HCT116 (cell line): ENCODE measurements around the gene TRIM56. TPM values are rescaled to one million over a fixed set of nuclear protein-coding genes. Genes with fewer than 3 reads are reported as not detected.

Experiments
- ATAC-seq: fragments of 200-7000 bp; cut with Tn5 transposase; 2 replicates; pipeline ENCODE4 v1.9.1; 2020; ENCODE audit warnings: mild to moderate bottlenecking, moderate library complexity
- BruUV-seq: library from RNA; stranded (reverse); fragments of 400-500 nt; replicated peaks from 2 replicates; lab custom pipeline; 2021; lab: Mats Ljungman, UMichigan
- CTCF ChIA-PET: fragments of 300-600 bp; sonication (Branson Sonifier 250); formaldehyde crosslinking; loops from one replicate; lab custom pipeline; 2021; ENCODE audit warnings: antibody characterized with exemption; lab: Charles Lee
- POLR2A ChIA-PET: fragments of 300-600, 350-600 bp; sonication (Branson Sonifier 250); formaldehyde crosslinking; loops from one replicate; lab custom pipeline; 2021; ENCODE audit warnings: antibody characterized with exemption; lab: Charles Lee
- RAD21 ChIA-PET, 2 experiments: fragments of 300-600 bp; sonication (Branson Sonifier 250); formaldehyde crosslinking; loops; one replicate each; lab custom pipeline; 2023; ENCODE audit warnings: low total read pairs in 2 of 2; ENCODE audit not compliant: uncharacterized antibody in 2 of 2, unreplicated experiment in 2 of 2, low non-redundant PET in 1 of 2; lab: Charles Lee
- DNase-seq: peaks from one replicate; pipeline ENCODE4 v3.0.0-alpha.2; 2010; ENCODE audit warnings: low read depth, low spot score
- H2AFZ ChIP-seq: fragments of 200-600 bp; shearing (Covaris generic), sonication (generic); 2 replicates; pipeline ENCODE4 v1.6.1; 2017; ENCODE audit warnings: low read depth, mixed run types, mixed read lengths, antibody characterized with exemption, low read length; ENCODE audit not compliant: poor library complexity, severe bottlenecking
- H3K27ac ChIP-seq: 2 replicates; pipeline ENCODE4 v1.5.1; 2012; ENCODE audit warnings: low read depth, low read length
- H3K27me3 ChIP-seq: fragments of 200-600 bp; sonication (generic); 2 replicates; pipeline ENCODE4 v1.6.1; 2016; ENCODE audit warnings: mixed run types, low read length, mixed read lengths; ENCODE audit not compliant: insufficient read depth
- H3K36me3 ChIP-seq, 2 experiments: fragments of 200-500 bp in 1 of 2; fragments of 200-600 bp in 1 of 2; sonication (Bioruptor generic) in 1 of 2; sonication (generic) in 1 of 2; 2 replicates each; pipeline versions ENCODE4 v1.5.1 to v1.6.1; 2014 to 2016; ENCODE audit warnings: low read length in 2 of 2, inconsistent platforms in 1 of 2, mixed read lengths in 1 of 2, mixed run types in 1 of 2; ENCODE audit not compliant: insufficient read depth in 2 of 2, control insufficient read depth in 1 of 2
- H3K4me1 ChIP-seq, 2 experiments: fragments of 200-600 bp in 1 of 2; sonication (generic) in 1 of 2; 2 replicates each; pipeline versions ENCODE4 v1.5.1 to v1.6.1; 2012 to 2017; ENCODE audit warnings: low read length in 2 of 2, inconsistent platforms in 1 of 2, mild to moderate bottlenecking in 1 of 2, mixed read lengths in 1 of 2, mixed run types in 1 of 2, moderate library complexity in 1 of 2; ENCODE audit not compliant: insufficient read depth in 2 of 2, control insufficient read depth in 1 of 2
- H3K4me2 ChIP-seq: fragments of 200-600 bp; sonication (generic); 2 replicates; pipeline ENCODE4 v1.6.1; 2017; ENCODE audit warnings: mixed run types, low read length, mixed read lengths
- H3K4me3 ChIP-seq, 2 experiments: fragments of 200-600 bp in 1 of 2; sonication (generic) in 1 of 2; replicated peaks in 1 of 2; 2 replicates each; pipeline ENCODE4 v1.5.1; 2011 to 2016; ENCODE audit warnings: low read length in 2 of 2, control low read depth in 1 of 2, low read depth in 1 of 2, mild to moderate bottlenecking in 1 of 2, mixed read lengths in 1 of 2, mixed run types in 1 of 2
- H3K79me2 ChIP-seq: fragments of 200-600 bp; sonication (generic); 2 replicates; pipeline ENCODE4 v1.6.1; 2017; ENCODE audit warnings: mild to moderate bottlenecking, mixed run types, low read length, moderate library complexity, mixed read lengths; ENCODE audit not compliant: insufficient read depth
- H3K9ac ChIP-seq: fragments of 200-600 bp; sonication (generic); 2 replicates; pipeline ENCODE4 v1.6.1; 2016; ENCODE audit warnings: low read length, mixed read lengths
- H3K9me2 ChIP-seq: fragments of 200-600 bp; sonication (generic), shearing (Covaris generic); 2 replicates; pipeline ENCODE4 v1.6.1; 2017; ENCODE audit warnings: mixed run types, mild to moderate bottlenecking, moderate library complexity; ENCODE audit not compliant: insufficient read depth
- H3K9me3 ChIP-seq, 2 experiments: fragments of 200-500 bp in 1 of 2; fragments of 200-600 bp in 1 of 2; sonication (Bioruptor generic) in 1 of 2; sonication (generic) in 1 of 2; 2 replicates each; pipeline ENCODE4 v1.6.1; 2014 to 2017; ENCODE audit warnings: low read length in 2 of 2, mixed read lengths in 2 of 2, inconsistent platforms in 1 of 2, low read depth in 1 of 2, mild to moderate bottlenecking in 1 of 2, mixed run types in 1 of 2, moderate library complexity in 1 of 2; ENCODE audit not compliant: control insufficient read depth in 1 of 2, insufficient read depth in 1 of 2
- H4K20me1 ChIP-seq: fragments of 200-600 bp; sonication (generic), shearing (Covaris generic); 2 replicates; pipeline ENCODE4 v1.6.1; 2017; ENCODE audit warnings: mixed run types, mild to moderate bottlenecking, moderate library complexity; ENCODE audit not compliant: insufficient read depth
- ATF3 ChIP-seq: IDR thresholded peaks from 2 replicates; pipeline ENCODE4 v1.6.1; 2012
- CEBPB ChIP-seq: IDR thresholded peaks from 2 replicates; pipeline ENCODE4 v1.6.1; 2012; ENCODE audit warnings: low read depth
- EGR1 ChIP-seq: IDR thresholded peaks from 2 replicates; pipeline ENCODE4 v1.6.1; 2012; ENCODE audit warnings: low read depth
- ELF1 ChIP-seq: IDR thresholded peaks from 2 replicates; pipeline ENCODE4 v1.6.1; 2012; ENCODE audit warnings: low read depth, borderline replicate concordance
- FOSL1 ChIP-seq: IDR thresholded peaks from 2 replicates; pipeline ENCODE4 v1.6.1; 2012; ENCODE audit warnings: low read depth
- POLR2AphosphoS5 ChIP-seq: IDR thresholded peaks from 2 replicates; pipeline ENCODE4 v1.6.1; 2011; ENCODE audit warnings: mild to moderate bottlenecking, low read depth, low read length, moderate library complexity
- RAD21 ChIP-seq: IDR thresholded peaks from 2 replicates; pipeline ENCODE4 v1.6.1; 2012; ENCODE audit warnings: low read depth, mild to moderate bottlenecking
- SRF ChIP-seq: IDR thresholded peaks from 2 replicates; pipeline ENCODE4 v1.6.1; 2012; ENCODE audit warnings: low read depth
- TCF7L2 ChIP-seq: IDR thresholded peaks from 2 replicates; pipeline ENCODE4 v1.7.0; 2011; ENCODE audit warnings: borderline replicate concordance, inconsistent platforms; ENCODE audit not compliant: insufficient read depth, insufficient read length; ENCODE audit errors: extremely low read depth
- YY1 ChIP-seq: IDR thresholded peaks from 2 replicates; pipeline ENCODE4 v1.6.1; 2011; ENCODE audit warnings: low read length, low read depth, moderate library complexity, mild to moderate bottlenecking; ENCODE audit not compliant: insufficient replicate concordance; ENCODE audit errors: extremely low read depth
- intact Hi-C: fragments of 100-400 bp; cut with micrococcal nuclease; formaldehyde crosslinking; loops from 2 replicates; pipeline ENCODE4 v1.10.0; 2022
- total RNA-seq: library from RNA; stranded (reverse); gene quantifications from one replicate; pipeline ENCODE4 v1.2.1, GENCODE V29; 2021; ENCODE audit not compliant: unreplicated experiment
- TF ChIP-seq, protein P1 (sequence below): IDR thresholded peaks from 2 replicates; pipeline ENCODE4 v1.6.1; 2011; ENCODE audit warnings: mild to moderate bottlenecking, low read length, moderate library complexity; ENCODE audit not compliant: insufficient replicate concordance; ENCODE audit errors: extremely low read depth
- TF ChIP-seq, protein P2 (sequence below): IDR thresholded peaks from 2 replicates; pipeline ENCODE4 v1.6.1; 2012; ENCODE audit warnings: low read depth

The TRIM56 gene
- total RNA-seq, 1 experiment from 2014 or later, result 25.9 TPM

GRCh38 chr7:101113836-101114235 lies 28.6 kb downstream of the TRIM56 start:
- Histone ChIP-seq H3K4me2 (no peak overlapping the region), H4K20me1 (no peaks in the 10 kb centered on the region), H2AFZ (no peak overlapping the region), H3K9ac (no peak overlapping the region), H3K4me3 (no peak overlapping the region)
- BruUV-seq, result no TSS peak
- RAD21 ChIA-PET, result no interaction called here
- no peak for ATAC-seq
- TF ChIP-seq, protein P1, sequence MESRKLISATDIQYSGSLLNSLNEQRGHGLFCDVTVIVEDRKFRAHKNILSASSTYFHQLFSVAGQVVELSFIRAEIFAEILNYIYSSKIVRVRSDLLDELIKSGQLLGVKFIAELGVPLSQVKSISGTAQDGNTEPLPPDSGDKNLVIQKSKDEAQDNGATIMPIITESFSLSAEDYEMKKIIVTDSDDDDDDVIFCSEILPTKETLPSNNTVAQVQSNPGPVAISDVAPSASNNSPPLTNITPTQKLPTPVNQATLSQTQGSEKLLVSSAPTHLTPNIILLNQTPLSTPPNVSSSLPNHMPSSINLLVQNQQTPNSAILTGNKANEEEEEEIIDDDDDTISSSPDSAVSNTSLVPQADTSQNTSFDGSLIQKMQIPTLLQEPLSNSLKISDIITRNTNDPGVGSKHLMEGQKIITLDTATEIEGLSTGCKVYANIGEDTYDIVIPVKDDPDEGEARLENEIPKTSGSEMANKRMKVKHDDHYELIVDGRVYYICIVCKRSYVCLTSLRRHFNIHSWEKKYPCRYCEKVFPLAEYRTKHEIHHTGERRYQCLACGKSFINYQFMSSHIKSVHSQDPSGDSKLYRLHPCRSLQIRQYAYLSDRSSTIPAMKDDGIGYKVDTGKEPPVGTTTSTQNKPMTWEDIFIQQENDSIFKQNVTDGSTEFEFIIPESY, result no peak
- TF ChIP-seq ATF3 (no peak), CEBPB (no peak), TCF7L2 (no peak), POLR2AphosphoS5 (no peak), RAD21 (no peak), FOSL1 (no peak), YY1 (no peak), EGR1 (no peak), ELF1 (no peak), SRF (no peak)
- TF ChIP-seq, protein P2, sequence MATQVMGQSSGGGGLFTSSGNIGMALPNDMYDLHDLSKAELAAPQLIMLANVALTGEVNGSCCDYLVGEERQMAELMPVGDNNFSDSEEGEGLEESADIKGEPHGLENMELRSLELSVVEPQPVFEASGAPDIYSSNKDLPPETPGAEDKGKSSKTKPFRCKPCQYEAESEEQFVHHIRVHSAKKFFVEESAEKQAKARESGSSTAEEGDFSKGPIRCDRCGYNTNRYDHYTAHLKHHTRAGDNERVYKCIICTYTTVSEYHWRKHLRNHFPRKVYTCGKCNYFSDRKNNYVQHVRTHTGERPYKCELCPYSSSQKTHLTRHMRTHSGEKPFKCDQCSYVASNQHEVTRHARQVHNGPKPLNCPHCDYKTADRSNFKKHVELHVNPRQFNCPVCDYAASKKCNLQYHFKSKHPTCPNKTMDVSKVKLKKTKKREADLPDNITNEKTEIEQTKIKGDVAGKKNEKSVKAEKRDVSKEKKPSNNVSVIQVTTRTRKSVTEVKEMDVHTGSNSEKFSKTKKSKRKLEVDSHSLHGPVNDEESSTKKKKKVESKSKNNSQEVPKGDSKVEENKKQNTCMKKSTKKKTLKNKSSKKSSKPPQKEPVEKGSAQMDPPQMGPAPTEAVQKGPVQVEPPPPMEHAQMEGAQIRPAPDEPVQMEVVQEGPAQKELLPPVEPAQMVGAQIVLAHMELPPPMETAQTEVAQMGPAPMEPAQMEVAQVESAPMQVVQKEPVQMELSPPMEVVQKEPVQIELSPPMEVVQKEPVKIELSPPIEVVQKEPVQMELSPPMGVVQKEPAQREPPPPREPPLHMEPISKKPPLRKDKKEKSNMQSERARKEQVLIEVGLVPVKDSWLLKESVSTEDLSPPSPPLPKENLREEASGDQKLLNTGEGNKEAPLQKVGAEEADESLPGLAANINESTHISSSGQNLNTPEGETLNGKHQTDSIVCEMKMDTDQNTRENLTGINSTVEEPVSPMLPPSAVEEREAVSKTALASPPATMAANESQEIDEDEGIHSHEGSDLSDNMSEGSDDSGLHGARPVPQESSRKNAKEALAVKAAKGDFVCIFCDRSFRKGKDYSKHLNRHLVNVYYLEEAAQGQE, result no peak
- TF ChIP-seq, all 23 proteins: peak for 0
- Histone ChIP-seq H3K27me3 (no peaks in the 10 kb centered on the region), H3K9me2 (no peaks in the 10 kb centered on the region), H3K9me3 (no peaks in the 10 kb centered on the region), H3K79me2 (no peaks in the 10 kb centered on the region), H3K4me1 (peaks cover 17 to 47% of the 10 kb centered on the region in 2 experiments), H3K27ac (no peak overlapping the region), H3K36me3 (no peaks in the 10 kb centered on the region)
- intact Hi-C loops, result no loop called here
- ChIA-PET CTCF (interaction anchor here (0.7 to 1.1 kb wide), 2 partner anchors 13 to 148 kb away, joined by 3 read pairs; no protein-coding TSS in a partner anchor), POLR2A (interaction anchor here (1.3 to 1.8 kb wide), 2 partner anchors 13 kb away, joined by 3 to 5 read pairs; partner anchors contain the start of gene SERPINE1)
- no peak for DNase-seq
